NB4 (cell line): ENCODE results near the gene CPT1C.

Source experiments
- MAX ChIP-seq: IDR thresholded peaks from 2 replicates; pipeline ENCODE4 v1.6.1; 2011; ENCODE audit warnings: low read depth, low read length
- POLR2A ChIP-seq: IDR thresholded peaks from 2 replicates; pipeline ENCODE4 v1.6.1; 2011; ENCODE audit warnings: mild to moderate bottlenecking; ENCODE audit not compliant: insufficient read length; ENCODE audit errors: extremely low read depth
- TF ChIP-seq, protein P1 (sequence below): IDR thresholded peaks from one replicate; pipeline ENCODE4 v1.5.1; 2012; ENCODE audit warnings: low read depth, low read length

GRCh38 chr19:49712397-49712859, 21.5 kb downstream of the CPT1C start:
- TF ChIP-seq, protein P1, sequence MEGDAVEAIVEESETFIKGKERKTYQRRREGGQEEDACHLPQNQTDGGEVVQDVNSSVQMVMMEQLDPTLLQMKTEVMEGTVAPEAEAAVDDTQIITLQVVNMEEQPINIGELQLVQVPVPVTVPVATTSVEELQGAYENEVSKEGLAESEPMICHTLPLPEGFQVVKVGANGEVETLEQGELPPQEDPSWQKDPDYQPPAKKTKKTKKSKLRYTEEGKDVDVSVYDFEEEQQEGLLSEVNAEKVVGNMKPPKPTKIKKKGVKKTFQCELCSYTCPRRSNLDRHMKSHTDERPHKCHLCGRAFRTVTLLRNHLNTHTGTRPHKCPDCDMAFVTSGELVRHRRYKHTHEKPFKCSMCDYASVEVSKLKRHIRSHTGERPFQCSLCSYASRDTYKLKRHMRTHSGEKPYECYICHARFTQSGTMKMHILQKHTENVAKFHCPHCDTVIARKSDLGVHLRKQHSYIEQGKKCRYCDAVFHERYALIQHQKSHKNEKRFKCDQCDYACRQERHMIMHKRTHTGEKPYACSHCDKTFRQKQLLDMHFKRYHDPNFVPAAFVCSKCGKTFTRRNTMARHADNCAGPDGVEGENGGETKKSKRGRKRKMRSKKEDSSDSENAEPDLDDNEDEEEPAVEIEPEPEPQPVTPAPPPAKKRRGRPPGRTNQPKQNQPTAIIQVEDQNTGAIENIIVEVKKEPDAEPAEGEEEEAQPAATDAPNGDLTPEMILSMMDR = no peak
- TF ChIP-seq POLR2A = no peak
- TF ChIP-seq MAX = no peak
